ENCODE data around the gene LCN9.
"Not testable (repeated sequence)": the region's sequence is repeated elsewhere in the genome, so short reads cannot be mapped to it uniquely, and the experiment has no call there.

The LCN9 gene

DNA sequence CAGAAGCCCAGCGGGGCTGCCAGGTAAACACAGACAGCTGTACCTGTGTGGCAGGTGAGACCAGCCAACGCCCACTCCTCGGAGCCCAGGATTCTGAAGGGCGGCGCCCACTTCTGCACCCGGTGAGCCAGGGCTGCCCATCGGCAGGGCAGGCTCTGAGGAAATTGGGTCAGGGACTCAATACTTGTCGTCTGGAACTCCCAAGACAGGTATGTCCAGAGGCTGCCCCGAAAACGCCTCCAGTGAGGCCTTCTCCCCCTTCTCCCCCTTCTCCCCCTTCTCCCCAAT lies 43.6 kb upstream of the LCN9 start:
- DNase-seq (ENCODE audit: low spot score) (no peak), ATAC-seq (ENCODE audit: low read depth) (0 out of 3 replicates have a peak, but pooled peaks have one; percentile 8)
- peaks cover 44% of the 10 kb centered on the region for H3K27me3 ChIP-seq (ENCODE audit: insufficient read depth, poor library complexity, severe bottlenecking)
- TF ChIP-seq, protein P1, sequence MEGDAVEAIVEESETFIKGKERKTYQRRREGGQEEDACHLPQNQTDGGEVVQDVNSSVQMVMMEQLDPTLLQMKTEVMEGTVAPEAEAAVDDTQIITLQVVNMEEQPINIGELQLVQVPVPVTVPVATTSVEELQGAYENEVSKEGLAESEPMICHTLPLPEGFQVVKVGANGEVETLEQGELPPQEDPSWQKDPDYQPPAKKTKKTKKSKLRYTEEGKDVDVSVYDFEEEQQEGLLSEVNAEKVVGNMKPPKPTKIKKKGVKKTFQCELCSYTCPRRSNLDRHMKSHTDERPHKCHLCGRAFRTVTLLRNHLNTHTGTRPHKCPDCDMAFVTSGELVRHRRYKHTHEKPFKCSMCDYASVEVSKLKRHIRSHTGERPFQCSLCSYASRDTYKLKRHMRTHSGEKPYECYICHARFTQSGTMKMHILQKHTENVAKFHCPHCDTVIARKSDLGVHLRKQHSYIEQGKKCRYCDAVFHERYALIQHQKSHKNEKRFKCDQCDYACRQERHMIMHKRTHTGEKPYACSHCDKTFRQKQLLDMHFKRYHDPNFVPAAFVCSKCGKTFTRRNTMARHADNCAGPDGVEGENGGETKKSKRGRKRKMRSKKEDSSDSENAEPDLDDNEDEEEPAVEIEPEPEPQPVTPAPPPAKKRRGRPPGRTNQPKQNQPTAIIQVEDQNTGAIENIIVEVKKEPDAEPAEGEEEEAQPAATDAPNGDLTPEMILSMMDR (IDR thresholded peaks at IDR 0.05; ENCODE audit: poor library complexity, severe bottlenecking) = no peak
- no peaks in the 10 kb centered on the region for H3K36me3 ChIP-seq (ENCODE audit: low read depth)
- H3K4me1 ChIP-seq (ENCODE audit: insufficient read depth, poor library complexity, severe bottlenecking) = no peaks in the 10 kb centered on the region
- H3K27ac ChIP-seq (ENCODE audit: poor library complexity, severe bottlenecking) = no peak overlapping the region
- H3K9me3 ChIP-seq (ENCODE audit: severe bottlenecking) = no peaks in the 10 kb centered on the region
- no peak overlapping the region for H3K4me3 ChIP-seq (ENCODE audit: severe bottlenecking)

DNA sequence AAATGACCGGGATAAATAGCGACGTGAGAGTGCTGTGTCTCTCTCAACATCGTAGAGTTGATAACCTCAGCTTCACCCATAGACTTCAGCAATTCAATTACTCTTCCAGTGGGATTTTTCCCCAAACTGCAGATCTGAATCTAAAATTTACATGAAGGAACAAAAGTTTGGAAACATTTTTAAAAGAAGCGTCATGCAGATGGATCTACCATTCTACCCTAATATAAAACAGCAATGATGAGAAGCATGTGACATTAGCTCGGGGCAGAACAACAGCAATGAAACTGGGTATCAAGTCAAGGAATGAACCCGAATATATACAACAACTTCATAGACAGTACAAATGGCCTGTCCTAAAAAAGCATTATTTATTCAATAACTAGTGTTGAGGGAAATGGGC lies 42.6 kb upstream of the LCN9 start:
- TF ChIP-seq, protein P1 (IDR thresholded peaks at IDR 0.05; ENCODE audit: poor library complexity, severe bottlenecking) = no peak
- H3K4me3 ChIP-seq (ENCODE audit: severe bottlenecking) = no peak overlapping the region
- ATAC-seq (ENCODE audit: low read depth) (no peak), DNase-seq (ENCODE audit: low spot score) (no peak)
- no peaks in the 10 kb centered on the region for H3K36me3 ChIP-seq (ENCODE audit: low read depth)
- no peaks in the 10 kb centered on the region for H3K9me3 ChIP-seq (ENCODE audit: severe bottlenecking)
- H3K4me1 ChIP-seq (ENCODE audit: insufficient read depth, poor library complexity, severe bottlenecking) = no peaks in the 10 kb centered on the region
- no peak overlapping the region for H3K27ac ChIP-seq (ENCODE audit: poor library complexity, severe bottlenecking)
- peaks cover 35% of the 10 kb centered on the region for H3K27me3 ChIP-seq (ENCODE audit: insufficient read depth, poor library complexity, severe bottlenecking)

DNA sequence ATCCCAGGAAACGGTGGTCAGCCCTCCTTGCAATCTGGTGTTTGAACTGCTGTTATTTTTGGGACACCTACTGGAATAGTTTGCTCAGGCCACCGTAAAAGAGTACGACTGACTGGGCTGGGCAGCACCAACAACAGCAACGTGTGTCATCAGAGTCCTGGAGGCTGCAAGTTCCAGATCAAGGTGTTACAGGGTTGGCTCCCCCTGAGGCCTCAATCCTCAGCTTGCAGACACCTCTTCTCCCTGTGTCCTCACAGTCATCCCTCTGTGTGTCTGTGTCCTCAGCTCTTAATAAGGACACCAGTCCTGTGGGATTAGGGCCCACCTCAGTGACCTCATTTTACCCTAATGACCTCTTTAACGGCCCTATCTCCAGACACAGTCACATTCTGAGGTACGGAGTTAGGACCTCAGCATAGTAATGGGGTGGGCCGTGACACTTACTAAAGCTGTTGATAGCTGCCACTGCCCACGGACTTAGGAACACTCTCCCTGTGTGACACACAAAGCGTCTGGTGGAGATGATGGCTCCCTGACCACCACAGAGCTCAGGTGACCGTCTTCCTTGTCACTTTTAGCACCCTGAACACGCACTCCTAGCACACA lies 40.6 kb upstream of the LCN9 start:
- no peaks in the 10 kb centered on the region for H3K36me3 ChIP-seq (ENCODE audit: low read depth)
- no peaks in the 10 kb centered on the region for H3K4me1 ChIP-seq (ENCODE audit: insufficient read depth, poor library complexity, severe bottlenecking)
- H3K4me3 ChIP-seq (ENCODE audit: severe bottlenecking) = no peak overlapping the region
- TF ChIP-seq, protein P1 (IDR thresholded peaks at IDR 0.05; ENCODE audit: poor library complexity, severe bottlenecking) = no peak
- ATAC-seq (ENCODE audit: low read depth) (no peak), DNase-seq (ENCODE audit: low spot score) (no peak)
- peaks cover 3% of the 10 kb centered on the region for H3K9me3 ChIP-seq (ENCODE audit: severe bottlenecking)
- H3K27me3 ChIP-seq (ENCODE audit: insufficient read depth, poor library complexity, severe bottlenecking) = peaks cover 31% of the 10 kb centered on the region
- H3K27ac ChIP-seq (ENCODE audit: poor library complexity, severe bottlenecking) = no peak overlapping the region

DNA sequence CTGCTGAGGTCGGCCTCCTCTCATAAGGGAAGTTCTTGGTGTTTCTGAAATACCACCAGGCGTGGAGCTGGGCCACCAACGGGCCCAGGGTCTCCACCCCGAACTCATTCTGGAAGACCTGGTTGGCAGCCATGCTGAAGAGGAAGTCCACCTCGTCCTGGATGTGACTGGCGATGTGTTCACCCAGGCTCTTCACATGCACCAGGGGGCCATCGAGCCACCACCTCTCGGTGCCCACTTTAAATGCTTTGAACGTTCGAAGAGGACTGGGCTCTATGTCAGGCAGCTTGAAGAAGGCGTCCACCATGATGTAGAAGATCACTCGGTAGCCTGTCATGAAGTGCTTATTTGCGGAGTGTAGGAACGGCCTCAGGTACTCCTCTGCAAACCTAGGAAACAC lies 38.8 kb upstream of the LCN9 start:
- no peak overlapping the region for H3K27ac ChIP-seq (ENCODE audit: poor library complexity, severe bottlenecking)
- no peak overlapping the region for H3K4me3 ChIP-seq (ENCODE audit: severe bottlenecking)
- TF ChIP-seq, protein P1 (IDR thresholded peaks at IDR 0.05; ENCODE audit: poor library complexity, severe bottlenecking) = no peak
- no peak for ATAC-seq (ENCODE audit: low read depth)
- peaks cover 26% of the 10 kb centered on the region for H3K27me3 ChIP-seq (ENCODE audit: insufficient read depth, poor library complexity, severe bottlenecking)
- no peaks in the 10 kb centered on the region for H3K36me3 ChIP-seq (ENCODE audit: low read depth)
- H3K4me1 ChIP-seq (ENCODE audit: insufficient read depth, poor library complexity, severe bottlenecking) = no peaks in the 10 kb centered on the region
- DNase-seq (ENCODE audit: low spot score) = no peak
- H3K9me3 ChIP-seq (ENCODE audit: severe bottlenecking) = peaks cover 3% of the 10 kb centered on the region

DNA sequence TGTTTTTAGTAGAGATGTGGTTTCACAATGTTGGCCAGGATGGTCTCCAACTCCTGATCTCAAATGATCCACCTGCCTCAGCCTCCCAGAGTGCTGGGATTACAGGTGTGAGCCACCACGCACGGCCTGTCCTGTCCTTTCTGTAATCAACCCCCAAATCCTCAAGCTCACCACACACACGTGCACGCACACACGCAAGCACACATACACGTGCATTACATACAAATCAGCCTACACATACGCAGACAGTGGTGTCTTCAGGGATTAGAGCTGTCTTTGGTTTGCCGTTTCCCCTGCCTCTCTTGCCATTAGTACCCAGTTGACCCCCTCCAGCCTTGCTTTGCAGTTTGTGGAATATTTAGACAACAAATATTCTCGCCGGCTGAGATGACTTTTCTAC lies 30.3 kb upstream of the LCN9 start:
- H3K27ac ChIP-seq (ENCODE audit: poor library complexity, severe bottlenecking) = no peak overlapping the region
- TF ChIP-seq, protein P1 (IDR thresholded peaks at IDR 0.05; ENCODE audit: poor library complexity, severe bottlenecking) = no peak
- peaks cover 14% of the 10 kb centered on the region for H3K27me3 ChIP-seq (ENCODE audit: insufficient read depth, poor library complexity, severe bottlenecking)
- no peak for ATAC-seq (ENCODE audit: low read depth)
- H3K4me1 ChIP-seq (ENCODE audit: insufficient read depth, poor library complexity, severe bottlenecking) = no peaks in the 10 kb centered on the region
- no peaks in the 10 kb centered on the region for H3K36me3 ChIP-seq (ENCODE audit: low read depth)
- H3K4me3 ChIP-seq (ENCODE audit: severe bottlenecking) = no peak overlapping the region
- no peaks in the 10 kb centered on the region for H3K9me3 ChIP-seq (ENCODE audit: severe bottlenecking)
- DNase-seq (ENCODE audit: low spot score) = no peak

DNA sequence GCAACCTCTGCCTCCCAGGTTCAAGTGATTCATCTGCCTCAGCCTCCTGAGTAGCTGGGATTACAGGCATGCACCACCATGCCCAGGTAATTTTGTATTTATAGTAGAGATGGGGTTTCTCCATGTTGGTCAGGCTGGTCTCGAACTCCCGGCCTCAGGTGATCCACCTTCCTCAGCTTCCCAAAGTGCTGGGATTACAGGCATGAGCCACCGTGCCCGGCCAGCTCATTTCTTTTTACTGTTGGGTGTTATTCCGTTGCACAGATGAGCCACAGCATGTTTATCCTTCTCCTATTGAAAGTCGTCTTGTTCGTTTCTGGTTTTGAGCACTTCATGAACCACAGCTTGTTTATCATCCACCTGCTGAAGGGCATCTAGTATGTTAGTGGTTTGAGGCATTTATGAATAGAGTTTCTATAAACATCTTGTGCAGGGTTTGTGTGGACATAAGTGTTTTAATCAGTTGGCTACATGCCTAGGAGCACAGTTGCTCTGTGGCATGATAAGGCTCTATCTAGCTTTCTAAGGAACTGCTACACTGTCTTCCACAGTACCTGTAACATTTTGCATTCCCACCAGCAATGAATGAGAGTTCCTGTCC lies 26.1 kb upstream of the LCN9 start:
- peaks cover 14% of the 10 kb centered on the region for H3K27me3 ChIP-seq (ENCODE audit: insufficient read depth, poor library complexity, severe bottlenecking)
- not testable (repeated sequence) for H3K4me3 ChIP-seq (ENCODE audit: severe bottlenecking); DNase-seq (ENCODE audit: low spot score); H3K27ac ChIP-seq (ENCODE audit: poor library complexity, severe bottlenecking); H3K9me3 ChIP-seq (ENCODE audit: severe bottlenecking); H3K36me3 ChIP-seq (ENCODE audit: low read depth); H3K4me1 ChIP-seq (ENCODE audit: insufficient read depth, poor library complexity, severe bottlenecking); ATAC-seq (ENCODE audit: low read depth)

Data from RWPE2 (cell line).